Stimulated activated CD4-positive, alpha-beta T cell treated with anti-CD3 and anti-CD28 coated beads, Interleukin-12 subunit alpha, Interleukin-12 subunit beta, amount 100 ng/mL, for 4 hours (primary cell): ENCODE data around the gene MSL1.

Source experiments
- DNase-seq: peaks from one replicate; pipeline ENCODE4 v3.0.0-alpha.2; 2020

Gene MSL1

DNA sequence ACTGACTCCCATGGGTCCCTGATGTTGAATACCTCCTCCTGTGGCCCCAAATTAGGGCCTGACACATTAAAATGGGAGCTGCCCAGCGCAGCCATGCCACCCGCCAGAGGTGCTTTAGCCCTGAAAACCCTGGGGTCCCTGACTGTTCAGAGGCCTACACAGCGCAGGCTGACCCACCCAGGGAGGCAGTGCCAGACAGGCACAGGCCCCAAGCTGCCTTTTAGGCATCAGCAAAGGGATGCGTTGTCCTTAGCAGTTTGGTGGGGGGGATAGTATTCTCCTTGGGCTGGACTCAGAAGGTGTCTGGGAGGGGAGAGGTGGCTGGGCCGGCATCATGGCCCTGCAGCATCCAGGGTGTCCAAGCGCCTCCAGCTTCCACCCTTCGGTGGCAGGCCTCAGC, 56.9 kb downstream of the MSL1 start:
- DNase-seq, result no peak

DNA sequence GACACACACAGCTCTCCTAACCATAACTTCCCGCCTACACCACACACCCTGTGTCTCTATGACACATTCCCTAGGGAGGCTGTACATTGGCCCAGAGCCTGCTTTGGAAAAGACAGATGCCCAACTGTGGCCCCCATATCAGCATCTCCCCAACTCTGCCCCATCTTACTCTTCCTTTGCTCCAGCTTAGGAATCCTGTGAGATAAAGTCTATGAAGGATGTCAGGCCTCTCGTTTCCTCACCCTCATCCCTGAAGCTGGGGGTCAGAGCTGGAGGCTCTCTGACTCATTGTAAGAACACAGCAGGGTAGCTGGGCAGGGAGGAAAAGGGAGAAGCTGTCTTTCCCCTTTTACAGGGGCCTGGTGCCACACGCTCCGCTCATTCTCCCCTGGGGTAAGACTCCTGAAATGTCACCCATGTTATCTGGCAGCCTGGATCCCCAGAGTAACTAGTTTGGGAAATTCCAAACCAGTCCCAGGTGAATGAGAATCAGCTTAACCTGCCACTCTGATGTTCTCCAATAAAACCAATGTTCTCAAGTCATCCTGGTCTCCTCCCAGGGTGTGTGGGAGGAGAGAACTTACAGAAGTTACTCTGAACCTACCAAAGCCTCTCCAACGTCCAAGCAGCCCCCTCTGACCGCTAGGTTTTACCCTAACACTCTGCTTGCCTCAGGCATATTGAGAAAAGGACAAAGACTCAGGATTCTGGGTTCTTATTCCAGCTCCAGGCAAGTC, 58.3 kb downstream of the MSL1 start:
- no peak for DNase-seq

DNA sequence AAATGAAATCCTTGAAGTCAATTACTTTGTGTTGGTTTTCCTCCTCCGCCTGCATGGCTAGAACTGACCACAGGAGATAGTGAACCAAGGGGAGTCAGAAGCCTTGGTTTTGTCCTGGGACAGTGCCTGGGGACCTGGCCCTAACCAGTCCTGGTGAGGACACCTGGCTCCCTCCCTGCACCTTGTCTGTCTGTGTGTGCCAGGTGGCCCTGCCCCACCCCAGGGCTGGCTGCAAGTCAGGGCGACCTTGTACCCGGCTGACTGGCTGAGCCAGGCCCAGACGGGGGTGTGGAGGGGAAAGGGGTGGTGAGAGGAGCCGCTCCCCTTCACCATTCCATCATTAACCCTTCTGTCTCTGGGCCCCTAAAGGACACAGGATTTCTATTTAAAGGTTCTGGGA, 58.9 kb downstream of the MSL1 start:
- DNase-seq, result no peak

DNA sequence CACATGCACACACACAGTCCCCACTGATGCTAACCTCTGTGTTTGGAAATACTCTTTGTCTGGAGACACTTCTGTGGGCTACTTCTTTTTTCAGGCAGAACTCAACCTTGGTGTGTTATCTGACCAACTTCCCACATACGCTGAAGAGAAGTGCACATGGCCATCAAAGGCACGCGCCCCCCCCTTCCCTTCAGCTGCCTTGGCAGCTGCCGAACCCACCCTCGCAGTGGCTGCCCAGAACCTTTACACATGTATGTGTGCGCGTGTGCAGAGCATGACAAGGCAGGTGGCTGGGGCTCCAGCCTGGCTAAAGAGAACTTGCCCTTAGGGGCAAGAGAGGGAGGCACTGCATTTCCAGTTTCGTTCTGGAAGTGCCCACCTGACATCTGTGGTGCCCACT, 59.4 kb downstream of the MSL1 start:
- no peak for DNase-seq

DNA sequence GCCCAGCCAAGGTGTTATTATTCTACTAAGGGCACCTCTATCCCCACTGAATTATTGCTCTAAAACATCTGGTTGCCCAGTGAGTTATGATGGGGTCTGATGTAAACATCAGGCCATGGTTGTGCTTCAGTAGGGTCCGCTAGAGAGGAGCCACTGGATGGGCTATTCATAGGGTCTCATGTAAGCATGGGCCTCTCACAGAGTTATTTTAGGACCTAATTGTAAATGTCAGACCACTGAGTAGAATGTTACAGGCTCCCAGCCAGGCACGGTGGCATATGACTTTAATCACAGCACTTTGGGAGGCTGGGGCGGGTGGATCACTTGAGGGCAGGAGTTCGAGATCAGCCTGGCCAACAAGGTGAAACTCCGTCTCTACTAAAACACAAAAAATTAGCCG, 60.8 kb downstream of the MSL1 start:
- DNase-seq, result no peak
